PC-9 (cell line): ENCODE data around the gene SMARCE1.

ENCODE experiments used
- EZH2 ChIP-seq: fragments of 200-600 bp; sonication (generic); IDR thresholded peaks from 2 replicates; pipeline ENCODE4 v1.8.0; 2017; ENCODE audit warnings: antibody characterized with exemption, low read depth
- TF ChIP-seq, protein P1 (sequence below): fragments of 200-600 bp; sonication (generic); conservative IDR thresholded peaks from 2 replicates; pipeline ENCODE4 v1.6.1; 2017; ENCODE audit warnings: mixed run types, antibody characterized with exemption, mild to moderate bottlenecking, moderate library complexity

DNA sequence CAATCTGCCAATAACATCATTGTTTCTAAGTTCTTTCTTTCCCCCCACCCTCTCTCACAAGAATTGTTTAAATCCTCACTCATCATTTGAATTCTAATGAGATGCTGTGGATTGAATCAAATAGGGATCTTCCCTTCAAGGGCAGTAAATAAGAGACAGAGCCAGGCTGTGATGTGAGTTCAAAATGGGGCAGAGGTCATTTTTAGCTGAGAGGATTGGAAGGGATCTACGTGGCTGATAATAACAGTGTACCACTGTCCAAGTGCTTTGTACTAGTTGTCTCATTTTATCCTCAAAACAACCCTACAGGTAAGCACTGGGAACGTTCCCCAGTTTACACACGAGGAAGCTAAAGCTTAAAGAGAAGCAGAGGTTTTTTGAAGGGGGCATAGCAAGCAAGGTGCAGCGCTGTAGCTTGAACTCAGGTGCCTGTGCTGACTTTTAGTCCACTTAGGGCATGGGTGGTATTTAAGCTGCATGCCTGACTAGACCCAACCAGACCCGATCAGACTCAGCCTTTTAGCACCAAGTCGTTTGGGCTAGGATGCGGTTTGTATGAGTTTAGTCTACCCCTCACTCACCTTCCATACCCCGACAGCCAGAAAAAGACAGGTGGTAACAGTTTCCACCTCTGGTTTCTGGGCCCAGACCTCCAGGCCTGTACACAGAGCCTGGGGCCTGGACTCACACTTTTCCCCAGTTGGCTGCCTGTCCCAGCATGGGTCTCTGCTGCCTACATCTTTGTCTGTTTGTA, 43.1 kb downstream of the SMARCE1 start:
- TF ChIP-seq, protein P1, sequence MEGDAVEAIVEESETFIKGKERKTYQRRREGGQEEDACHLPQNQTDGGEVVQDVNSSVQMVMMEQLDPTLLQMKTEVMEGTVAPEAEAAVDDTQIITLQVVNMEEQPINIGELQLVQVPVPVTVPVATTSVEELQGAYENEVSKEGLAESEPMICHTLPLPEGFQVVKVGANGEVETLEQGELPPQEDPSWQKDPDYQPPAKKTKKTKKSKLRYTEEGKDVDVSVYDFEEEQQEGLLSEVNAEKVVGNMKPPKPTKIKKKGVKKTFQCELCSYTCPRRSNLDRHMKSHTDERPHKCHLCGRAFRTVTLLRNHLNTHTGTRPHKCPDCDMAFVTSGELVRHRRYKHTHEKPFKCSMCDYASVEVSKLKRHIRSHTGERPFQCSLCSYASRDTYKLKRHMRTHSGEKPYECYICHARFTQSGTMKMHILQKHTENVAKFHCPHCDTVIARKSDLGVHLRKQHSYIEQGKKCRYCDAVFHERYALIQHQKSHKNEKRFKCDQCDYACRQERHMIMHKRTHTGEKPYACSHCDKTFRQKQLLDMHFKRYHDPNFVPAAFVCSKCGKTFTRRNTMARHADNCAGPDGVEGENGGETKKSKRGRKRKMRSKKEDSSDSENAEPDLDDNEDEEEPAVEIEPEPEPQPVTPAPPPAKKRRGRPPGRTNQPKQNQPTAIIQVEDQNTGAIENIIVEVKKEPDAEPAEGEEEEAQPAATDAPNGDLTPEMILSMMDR: no peak
- no peak for TF ChIP-seq EZH2
